SK-N-SH treated with all-trans-retinoic acid at 6 μM for 48 hours (cell line): ENCODE results near the gene VPS50.

Experiments
- ARNTL ChIP-seq: fragments of 450-650 bp; formaldehyde crosslinking; IDR thresholded peaks from 2 replicates; pipeline ENCODE4 v1.5.0; 2020; ENCODE audit warnings: low read depth, mild to moderate bottlenecking, moderate library complexity, borderline replicate concordance
- CSDC2 ChIP-seq: fragments of 250-450 bp; sonication (Bioruptor Pico); IDR thresholded peaks from 2 replicates; pipeline ENCODE4 v1.5.0; 2020; ENCODE audit warnings: mild to moderate bottlenecking, moderate library complexity
- GLIS3 ChIP-seq: fragments of 250-450 bp; sonication (Bioruptor Pico); IDR thresholded peaks from 2 replicates; pipeline ENCODE4 v1.5.0; 2020; ENCODE audit warnings: mild to moderate bottlenecking, moderate library complexity
- ISL1 ChIP-seq: fragments of 250-450 bp; sonication (Bioruptor Pico); IDR thresholded peaks from 2 replicates; pipeline ENCODE4 v2.1.2; 2022; ENCODE audit warnings: mild to moderate bottlenecking, moderate library complexity
- PATZ1 ChIP-seq: fragments of 250-450 bp; sonication (Bioruptor Pico); IDR thresholded peaks from 2 replicates; pipeline ENCODE4 v1.8.0; 2020; ENCODE audit warnings: mild to moderate bottlenecking, moderate library complexity, borderline replicate concordance
- POU6F1 ChIP-seq: fragments of 250-450 bp; sonication (Bioruptor Pico); IDR thresholded peaks from 2 replicates; pipeline ENCODE4 v1.8.0; 2021; ENCODE audit warnings: low read depth, mild to moderate bottlenecking, moderate library complexity, borderline replicate concordance
- RARB ChIP-seq: fragments of 250-450 bp; sonication (Bioruptor Pico); IDR thresholded peaks from 2 replicates; pipeline ENCODE4 v1.8.0; 2021; ENCODE audit warnings: mild to moderate bottlenecking, moderate library complexity
- SNAI2 ChIP-seq: fragments of 250-450 bp; sonication (Bioruptor Pico); IDR thresholded peaks from 2 replicates; pipeline ENCODE4 v1.5.0; 2020; ENCODE audit warnings: mild to moderate bottlenecking, moderate library complexity
- TSHZ2 ChIP-seq: fragments of 250-450 bp; sonication (Bioruptor Pico); IDR thresholded peaks from 2 replicates; pipeline ENCODE4 v1.5.0; 2020; ENCODE audit warnings: mild to moderate bottlenecking, moderate library complexity
- ZFP3 ChIP-seq: fragments of 250-450 bp; sonication (Bioruptor Pico); IDR thresholded peaks from 2 replicates; pipeline ENCODE4 v1.5.0; 2020; ENCODE audit warnings: mild to moderate bottlenecking, moderate library complexity
- ZFP30 ChIP-seq: fragments of 450-650 bp; formaldehyde crosslinking; IDR thresholded peaks from 2 replicates; pipeline ENCODE4 v1.5.0; 2022; ENCODE audit warnings: mild to moderate bottlenecking, moderate library complexity
- ZNF565 ChIP-seq: fragments of 450-650 bp; formaldehyde crosslinking; conservative IDR thresholded peaks from 2 replicates; pipeline ENCODE4 v1.5.0; 2020; ENCODE audit warnings: low read depth, mild to moderate bottlenecking, moderate library complexity
- ZNF70 ChIP-seq: fragments of 450-650 bp; formaldehyde crosslinking; IDR thresholded peaks from 2 replicates; pipeline ENCODE4 v1.5.0; 2020; ENCODE audit warnings: mild to moderate bottlenecking, moderate library complexity
- ZNF8 ChIP-seq: fragments of 450-650 bp; formaldehyde crosslinking; IDR thresholded peaks from 2 replicates; pipeline ENCODE4 v1.5.0; 2020; ENCODE audit warnings: mild to moderate bottlenecking, moderate library complexity

GRCh38 chr7:93364806-93365205, 132.6 kb downstream of the VPS50 start:
- TF ChIP-seq PATZ1 (CRISPR knock-in tag): no peak
- no peak for TF ChIP-seq POU6F1 (CRISPR knock-in tag)
- no peak for TF ChIP-seq ARNTL (CRISPR knock-in tag)
- no peak for TF ChIP-seq RARB (CRISPR knock-in tag)
- no peak for TF ChIP-seq ZNF565 (CRISPR knock-in tag)
- TF ChIP-seq ZNF70 (CRISPR knock-in tag): no peak
- no peak for TF ChIP-seq TSHZ2 (CRISPR knock-in tag)
- no peak for TF ChIP-seq ZFP30 (CRISPR knock-in tag)
- no peak for TF ChIP-seq GLIS3 (CRISPR knock-in tag)
- TF ChIP-seq ZFP3: no peak
- no peak for TF ChIP-seq ISL1 (CRISPR knock-in tag)
- TF ChIP-seq ZNF8 (CRISPR knock-in tag): no peak
- TF ChIP-seq CSDC2 (CRISPR knock-in tag): no peak
- no peak for TF ChIP-seq SNAI2 (CRISPR knock-in tag)
